ENCODE results near the gene DAGLB.
"Not testable (repeated sequence)": the region's sequence is repeated elsewhere in the genome, so short reads cannot be mapped to it uniquely, and the experiment has no call there.

DAGLB gene

GRCh38 chr7:6447581-6448199, at the start of gene DAGLB:
TSS of gene DAGLB (minus strand) at chr7:6447954. CDS start at chr7:6447842, 112 bp downstream.
- peak; percentile 63 for DNase-seq

GRCh38 chr7:6497637-6497905, 49.8 kb upstream of the DAGLB start:
- no peak for DNase-seq

- no peak for DNase-seq
Observed at GRCh38 chr7:6496842-6497636, 49.3 kb upstream of the DAGLB start.

- no peak for DNase-seq
Observed at GRCh38 chr7:6495597-6496262, 48.0 kb upstream of the DAGLB start.

- no peak for DNase-seq
Observed at GRCh38 chr7:6494365-6494764, 46.6 kb upstream of the DAGLB start.

- DNase-seq: no peak
Observed at GRCh38 chr7:6491194-6491593, 43.4 kb upstream of the DAGLB start.

- no peak for DNase-seq
Observed at GRCh38 chr7:6489612-6490011, 41.9 kb upstream of the DAGLB start.

GRCh38 chr7:6487184-6487545, 39.4 kb upstream of the DAGLB start:
- no peak for DNase-seq

GRCh38 chr7:6486438-6487183, 38.9 kb upstream of the DAGLB start:
- no peak for DNase-seq

- DNase-seq: no peak
Observed at GRCh38 chr7:6482743-6483119, 35.0 kb upstream of the DAGLB start.

GRCh38 chr7:6482307-6482706, 34.6 kb upstream of the DAGLB start:
- DNase-seq: no peak

GRCh38 chr7:6481445-6481844, 33.7 kb upstream of the DAGLB start:
- DNase-seq: no peak

GRCh38 chr7:6480323-6480660, 32.5 kb upstream of the DAGLB start:
- no peak for DNase-seq

- no peak for DNase-seq
Observed at GRCh38 chr7:6479067-6479466, 31.3 kb upstream of the DAGLB start.

- DNase-seq: no peak
Observed at GRCh38 chr7:6478186-6478585, 30.4 kb upstream of the DAGLB start.

- DNase-seq: no peak
Observed at GRCh38 chr7:6477318-6477660, 29.5 kb upstream of the DAGLB start.

- no peak for DNase-seq
Observed at GRCh38 chr7:6476596-6477317, 29.0 kb upstream of the DAGLB start.

- no peak for DNase-seq
Observed at GRCh38 chr7:6475433-6476186, 27.9 kb upstream of the DAGLB start.

- no peak for DNase-seq
Observed at GRCh38 chr7:6465862-6466261, 18.1 kb upstream of the DAGLB start.

GRCh38 chr7:6463609-6464008, 15.9 kb upstream of the DAGLB start:
- not testable (repeated sequence) for DNase-seq

GRCh38 chr7:6461946-6462550, 14.3 kb upstream of the DAGLB start:
- no peak for DNase-seq

GRCh38 chr7:6460990-6461584, 13.3 kb upstream of the DAGLB start:
- DNase-seq: no peak
